NCI-H2196 treated with DMSO at 0.1 percent for 48 hours (cell line): ENCODE measurements around the gene REEP1.

Source experiments
- DNase-seq: peaks from one replicate; lab custom pipeline; 2025; ENCODE audit not compliant: unreplicated experiment; lab: John Stamatoyannopoulos, UW

The REEP1 gene

DNA sequence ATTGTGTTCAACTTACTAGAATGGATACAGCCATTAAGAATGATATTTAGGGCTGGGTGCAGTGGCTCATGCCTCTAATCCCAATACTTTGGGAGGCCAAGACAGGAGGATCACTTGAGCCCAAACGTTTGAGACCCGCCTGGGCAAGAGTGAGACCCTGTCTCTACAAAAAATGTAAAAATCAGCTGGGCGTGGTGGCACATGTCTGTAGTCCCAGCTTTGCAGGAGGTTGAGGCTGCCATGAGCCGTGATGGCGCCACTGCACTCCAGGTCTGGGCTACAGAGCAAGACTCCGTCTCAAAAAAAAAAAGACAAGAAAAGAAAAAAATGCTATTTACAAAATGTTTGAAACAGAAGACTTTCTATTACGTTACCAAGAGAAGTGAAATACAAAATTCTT, 30.0 kb downstream of the REEP1 start:
- DNase-seq, result no peak

DNA sequence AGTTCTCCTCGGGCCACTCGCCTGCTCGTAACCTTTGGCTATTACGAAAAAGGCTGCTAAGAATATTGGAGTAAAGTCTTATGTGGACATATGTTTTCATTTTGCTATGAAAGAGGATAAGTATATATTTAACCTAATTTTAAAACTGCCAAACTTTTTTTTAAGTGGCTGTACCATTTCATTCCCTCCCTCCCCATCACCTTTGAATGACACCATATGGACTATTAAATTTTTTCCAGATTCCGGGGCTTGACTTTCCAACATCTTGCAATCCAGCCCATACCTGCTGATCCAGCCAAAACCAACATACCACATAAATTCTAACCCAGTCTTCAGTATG, 31.5 kb downstream of the REEP1 start:
- no peak for DNase-seq

DNA sequence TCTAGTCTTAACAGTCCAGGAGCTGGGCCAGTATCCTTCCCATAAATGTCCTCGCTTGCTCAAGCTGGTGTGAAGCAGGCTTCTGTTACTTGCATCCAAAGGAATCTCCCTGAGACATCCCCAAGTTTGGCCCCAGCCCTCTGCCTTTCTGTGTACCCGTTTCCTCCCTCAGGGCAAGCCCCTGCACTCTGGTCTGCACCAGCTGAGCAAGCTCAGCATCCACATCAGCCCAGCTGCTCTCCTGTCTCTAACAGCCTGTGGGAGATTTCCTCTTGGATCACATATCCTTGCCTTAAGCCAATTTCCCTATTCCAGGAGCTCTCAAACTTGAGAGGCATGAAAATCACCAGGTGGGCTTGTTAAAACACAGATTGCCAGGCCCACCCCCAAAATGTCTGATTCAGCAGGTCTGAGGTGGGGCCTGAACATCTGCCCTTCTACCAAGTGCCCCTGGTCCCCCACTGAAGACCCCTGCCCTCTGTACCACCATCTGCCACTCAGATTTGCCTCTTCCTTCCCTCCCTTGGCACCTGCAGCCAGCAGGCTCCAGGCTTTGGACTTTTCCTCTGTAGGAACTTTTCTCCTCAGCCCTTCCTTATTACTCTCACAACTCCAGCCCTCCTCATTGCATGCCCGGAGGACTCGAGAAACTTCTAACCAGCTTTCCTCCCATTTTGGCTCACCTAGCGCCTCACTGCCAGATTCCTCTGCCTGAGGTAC, 32.1 kb downstream of the REEP1 start:
- no peak for DNase-seq

DNA sequence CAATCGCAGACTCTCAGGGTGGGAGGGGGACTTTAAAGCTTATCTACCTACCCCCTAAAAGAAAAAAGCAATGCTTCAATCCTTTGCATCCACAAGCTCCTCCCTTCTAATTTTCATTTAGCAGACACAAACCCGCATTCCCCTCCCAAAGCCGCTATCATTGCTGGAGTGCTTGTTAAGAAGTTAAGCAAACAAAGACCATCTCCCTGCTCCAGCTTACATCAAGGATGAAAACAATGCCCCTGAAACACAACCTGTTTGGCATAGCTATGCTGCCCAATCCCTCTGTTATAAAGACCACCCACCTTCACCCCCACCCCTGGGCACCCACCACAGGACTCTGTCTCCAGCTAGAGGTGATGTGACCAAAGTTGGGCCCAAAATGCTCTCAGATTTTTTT, 33.0 kb downstream of the REEP1 start:
- DNase-seq, result no peak

DNA sequence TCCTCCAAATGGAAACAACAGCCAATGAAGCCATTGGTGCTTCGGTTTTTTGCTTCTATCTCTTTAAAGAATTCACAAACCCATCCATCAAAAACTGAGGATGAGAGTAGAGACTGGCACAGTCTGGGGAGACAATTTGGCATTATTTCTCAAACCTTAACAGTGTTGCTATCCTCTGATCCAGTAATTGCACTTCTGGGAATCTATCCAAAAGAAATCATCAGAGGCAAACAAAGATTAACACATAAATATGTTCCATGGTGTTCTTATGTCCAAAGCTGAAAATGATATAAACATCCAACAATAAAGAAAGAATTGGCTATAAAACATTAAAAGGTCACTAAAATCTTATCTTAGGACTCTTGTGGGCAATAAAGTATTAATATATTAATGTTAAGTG, 35.1 kb downstream of the REEP1 start:
- no peak for DNase-seq

DNA sequence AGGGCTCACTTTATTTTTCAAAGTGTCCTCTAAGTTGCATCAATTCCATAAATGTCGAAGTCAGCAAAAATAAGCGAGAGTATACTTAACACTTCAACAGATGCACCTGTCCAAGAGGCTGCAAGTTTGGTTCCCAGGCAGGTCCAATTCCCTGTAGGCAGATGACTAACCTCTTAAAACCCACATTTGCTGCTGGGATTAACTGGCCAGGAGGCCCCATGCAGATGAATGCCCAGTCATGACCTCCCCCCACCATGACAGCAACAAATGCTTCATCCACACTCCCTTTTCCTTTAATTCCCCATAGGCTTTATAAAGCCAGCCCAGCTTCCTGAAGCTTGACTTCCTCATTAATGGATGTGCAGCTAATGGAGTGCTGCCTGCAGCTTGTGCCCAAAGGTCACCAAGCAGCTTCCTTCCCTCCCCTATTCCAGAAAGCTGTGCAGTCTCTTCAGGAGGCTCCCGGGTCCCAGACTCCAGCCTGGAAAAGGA, 35.7 kb downstream of the REEP1 start:
- no peak for DNase-seq

DNA sequence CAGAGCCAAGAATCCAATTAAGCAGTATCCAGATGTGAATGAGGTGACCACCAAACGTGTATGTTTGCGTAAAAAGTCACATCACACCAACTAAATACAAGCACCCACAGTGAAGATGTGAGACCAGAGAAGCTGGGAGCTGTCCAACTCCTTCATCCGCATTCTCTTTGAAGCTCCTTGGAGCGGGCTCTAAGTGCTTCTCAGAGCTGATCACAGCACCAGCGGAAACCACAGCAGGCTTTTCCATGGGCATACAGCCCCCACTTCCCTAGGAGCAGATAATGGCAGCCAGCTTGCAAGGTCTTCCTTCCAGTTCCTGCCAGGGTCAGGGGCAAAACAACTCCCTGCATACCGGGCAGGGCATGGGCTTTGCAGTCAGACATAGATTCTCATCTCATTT, 36.4 kb downstream of the REEP1 start:
- DNase-seq, result no peak

DNA sequence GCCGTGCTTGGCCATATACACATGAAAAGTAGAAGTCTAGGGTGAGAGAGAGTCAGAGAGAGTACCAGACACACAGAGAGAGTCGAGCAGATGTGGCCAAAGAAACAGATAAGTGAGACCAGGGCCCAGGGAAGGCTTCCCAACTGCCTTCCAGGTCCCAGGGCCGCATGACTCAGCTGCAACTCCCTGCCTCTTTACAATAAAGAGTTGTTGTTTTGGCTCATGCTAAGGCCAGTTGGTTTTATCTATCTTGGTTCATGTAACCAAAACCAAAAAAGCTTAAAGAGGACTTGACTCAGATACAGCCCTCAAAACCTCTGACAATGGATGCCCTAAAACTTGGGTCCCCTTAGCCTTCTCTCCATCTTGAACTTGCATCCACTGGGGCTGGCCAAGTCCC, 36.9 kb downstream of the REEP1 start:
- DNase-seq, result no peak

DNA sequence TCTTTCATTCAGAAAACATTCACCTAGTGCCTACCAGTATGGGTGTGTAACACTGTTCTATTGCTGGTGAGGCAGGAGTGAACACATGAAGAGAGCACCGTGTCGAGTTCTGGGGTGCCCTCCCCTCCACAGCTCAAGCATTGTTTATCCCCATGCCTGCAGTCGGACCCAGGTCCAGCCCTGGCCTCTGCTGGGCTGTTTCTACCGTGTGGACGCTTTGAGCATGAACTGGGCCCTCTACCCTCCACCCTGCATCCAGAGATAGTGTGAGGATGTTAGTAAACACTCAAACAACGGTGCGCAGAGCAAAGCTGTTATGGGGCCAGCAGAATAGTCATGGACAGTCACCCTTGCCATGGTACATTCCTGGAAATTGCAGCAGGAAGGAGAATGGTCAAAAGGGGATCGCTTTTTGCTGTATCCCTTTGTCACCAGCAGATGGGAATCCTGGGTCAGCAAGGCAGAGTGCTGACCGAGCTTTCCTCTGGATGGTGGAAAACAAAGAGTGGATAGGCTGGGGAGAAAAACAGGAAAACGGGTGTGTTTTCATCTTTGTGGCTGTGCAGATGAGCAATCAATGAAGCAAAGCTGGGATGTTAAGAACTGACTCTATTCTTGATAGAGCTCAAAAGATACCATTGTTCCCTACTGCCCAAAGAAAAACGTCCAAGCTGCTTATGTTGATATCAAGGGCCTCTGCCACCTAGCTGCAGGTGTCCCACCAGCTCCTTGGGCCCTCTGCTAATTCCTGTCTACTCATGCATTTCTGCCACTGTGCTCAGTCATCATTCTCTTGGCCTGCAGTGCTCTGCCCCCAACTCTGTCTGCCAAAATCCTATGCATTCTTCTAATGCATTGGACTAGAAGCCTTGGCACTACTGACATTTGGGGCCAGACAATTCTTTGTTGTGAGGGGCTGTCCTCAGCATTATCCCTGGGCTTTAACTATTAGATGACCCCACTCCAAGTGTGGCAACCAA, 38.7 kb downstream of the REEP1 start:
- no peak for DNase-seq

DNA sequence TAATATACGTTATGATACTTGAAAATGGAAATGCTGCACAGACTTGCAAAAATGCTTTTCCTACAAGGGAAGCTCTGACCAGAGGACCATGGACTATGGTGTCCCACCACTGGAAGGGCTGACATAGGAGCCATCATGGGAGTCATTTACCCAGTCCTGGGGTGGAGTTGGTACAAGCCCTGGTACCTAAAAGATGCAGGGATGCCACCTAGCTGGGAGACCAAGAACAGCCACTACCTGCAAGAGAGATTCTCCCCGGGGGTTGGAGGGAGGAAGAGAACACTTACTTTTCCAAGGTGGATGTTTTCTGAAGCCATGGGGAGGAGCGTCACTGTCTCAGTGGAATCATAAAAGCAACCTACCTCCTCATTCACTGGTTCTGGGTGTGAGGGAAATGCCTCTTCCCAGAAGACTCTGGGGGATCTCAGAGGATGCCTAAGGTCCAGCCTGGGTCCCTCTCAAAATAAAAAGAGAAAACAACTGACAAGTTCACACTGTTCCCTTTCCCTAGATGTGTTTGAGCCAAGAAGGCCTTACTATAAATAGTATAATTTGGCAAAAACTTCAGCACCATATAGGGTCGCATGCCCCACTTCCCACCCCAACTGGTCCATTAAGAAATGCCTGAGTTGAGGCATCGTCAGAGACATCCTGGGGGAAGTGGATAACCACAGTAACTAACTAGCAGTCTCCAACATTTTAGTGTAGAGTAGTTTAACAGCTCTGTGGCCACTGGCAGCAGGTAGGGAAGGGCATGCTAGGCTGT, 39.9 kb downstream of the REEP1 start:
- no peak for DNase-seq

DNA sequence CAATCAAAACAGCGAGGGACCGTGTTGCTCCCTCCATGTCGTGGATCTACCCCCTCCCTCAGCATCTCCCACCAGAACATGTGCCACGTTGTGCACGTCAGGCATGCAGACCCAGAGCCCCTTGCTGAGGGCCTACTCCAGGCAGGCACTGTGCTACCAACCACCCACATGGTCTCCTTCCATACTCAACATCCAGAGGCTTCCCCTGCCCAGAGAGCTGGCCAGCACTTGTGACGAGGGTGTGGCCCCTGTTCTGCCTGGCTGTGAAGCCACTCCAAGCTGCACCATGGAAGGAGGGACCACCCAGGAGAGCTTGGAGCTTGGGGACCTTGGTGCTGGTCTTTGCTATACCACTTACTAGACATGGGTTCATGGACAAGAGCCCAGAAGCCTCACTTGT, 40.5 kb downstream of the REEP1 start:
- no peak for DNase-seq

DNA sequence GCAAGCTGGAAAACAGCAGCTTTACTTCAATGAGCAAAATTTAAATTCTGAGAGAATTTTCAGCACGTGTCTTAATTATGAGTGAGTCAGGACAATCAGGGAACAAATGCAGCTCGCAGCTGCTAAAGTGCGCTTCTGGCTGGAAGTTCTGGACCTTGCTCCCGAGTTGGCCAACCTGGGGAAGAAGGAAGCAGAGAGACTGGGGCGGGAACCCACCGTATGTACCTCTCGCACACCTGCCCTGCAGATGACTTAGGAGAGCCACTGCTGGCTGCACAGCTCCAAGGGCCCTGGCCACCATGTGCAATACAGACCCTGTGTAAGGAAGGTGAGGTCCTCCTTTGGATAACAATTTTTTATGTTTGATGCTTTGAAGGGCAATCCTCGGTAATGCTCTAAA, 42.4 kb downstream of the REEP1 start:
- DNase-seq, result no peak

DNA sequence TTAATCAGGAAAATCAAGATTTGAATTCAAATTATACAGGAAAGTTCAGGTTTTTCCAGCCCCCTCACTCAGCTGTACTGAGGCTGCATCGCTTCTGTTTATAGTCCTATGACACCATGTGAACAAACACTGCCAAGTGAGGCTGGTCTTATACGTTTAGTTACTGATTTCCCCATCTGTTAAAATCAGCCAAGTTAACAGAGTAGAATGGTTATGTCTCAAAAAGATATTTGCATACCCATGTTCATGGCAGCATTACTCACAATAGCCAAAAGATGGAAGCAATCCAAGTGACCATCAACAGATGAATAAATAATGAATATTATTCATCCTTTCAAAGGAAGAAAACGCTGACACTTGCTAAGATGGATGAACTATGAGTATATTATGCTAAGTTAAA, 43.8 kb downstream of the REEP1 start:
- no peak for DNase-seq

DNA sequence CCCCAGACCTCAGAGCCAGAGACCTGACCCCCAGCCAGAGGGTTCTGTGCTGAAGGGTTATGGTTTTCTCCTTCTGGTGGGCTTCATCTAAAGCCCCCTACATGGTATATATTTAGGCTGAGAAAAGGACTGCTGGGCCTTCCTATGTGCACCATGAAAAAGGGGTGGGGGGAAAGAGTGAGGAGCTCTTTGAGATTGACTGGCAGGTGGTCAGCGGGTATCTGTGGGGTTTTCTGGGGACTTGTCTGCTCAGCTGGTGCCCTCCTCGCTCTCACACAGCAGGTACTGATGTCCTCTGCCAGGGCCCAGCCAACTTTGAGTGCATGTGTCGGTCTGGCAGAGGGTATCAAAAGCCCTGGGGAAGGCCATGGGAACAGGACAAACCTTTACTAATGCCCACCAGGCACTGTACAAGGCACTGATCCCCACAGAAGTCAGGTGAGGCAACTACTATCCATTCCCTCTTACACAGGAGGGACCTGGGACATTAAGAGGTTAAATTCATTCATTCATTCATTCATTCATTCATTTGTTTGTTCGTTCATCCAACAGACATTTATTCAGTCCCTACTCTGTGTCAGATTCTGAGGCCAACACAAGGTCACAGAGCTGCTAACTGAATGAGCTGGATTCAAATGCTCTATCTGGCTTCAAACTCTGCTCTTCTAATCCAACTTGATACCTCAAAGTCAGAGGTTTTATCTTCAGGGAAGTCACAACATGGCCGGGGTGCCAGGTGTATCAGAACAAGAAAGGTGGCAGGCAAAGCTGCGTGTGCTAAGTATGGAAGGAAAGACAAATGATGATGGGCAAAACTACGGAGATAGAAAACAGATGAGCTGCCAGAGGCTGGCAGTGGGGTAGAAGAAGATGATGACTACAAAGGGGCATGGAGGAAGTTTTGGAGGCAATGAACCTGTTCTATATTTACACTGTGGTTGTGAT, 44.6 kb downstream of the REEP1 start:
- DNase-seq, result no peak

DNA sequence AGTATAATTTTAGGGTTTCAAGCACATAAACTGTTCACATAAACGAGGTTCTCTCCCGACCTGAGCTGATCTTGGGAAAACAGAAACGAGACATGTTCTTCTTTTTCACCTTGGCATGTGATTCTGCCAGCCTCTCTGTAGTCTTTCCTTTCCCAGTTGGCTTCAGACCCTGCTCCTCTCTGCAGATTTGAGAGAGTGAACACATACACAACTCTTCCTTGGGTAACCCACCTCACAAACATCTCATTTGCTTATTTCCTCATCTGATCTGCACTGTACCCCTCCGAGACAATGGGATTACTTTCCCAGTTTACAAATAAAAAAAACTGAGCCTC, 46.1 kb downstream of the REEP1 start:
- DNase-seq, result no peak

DNA sequence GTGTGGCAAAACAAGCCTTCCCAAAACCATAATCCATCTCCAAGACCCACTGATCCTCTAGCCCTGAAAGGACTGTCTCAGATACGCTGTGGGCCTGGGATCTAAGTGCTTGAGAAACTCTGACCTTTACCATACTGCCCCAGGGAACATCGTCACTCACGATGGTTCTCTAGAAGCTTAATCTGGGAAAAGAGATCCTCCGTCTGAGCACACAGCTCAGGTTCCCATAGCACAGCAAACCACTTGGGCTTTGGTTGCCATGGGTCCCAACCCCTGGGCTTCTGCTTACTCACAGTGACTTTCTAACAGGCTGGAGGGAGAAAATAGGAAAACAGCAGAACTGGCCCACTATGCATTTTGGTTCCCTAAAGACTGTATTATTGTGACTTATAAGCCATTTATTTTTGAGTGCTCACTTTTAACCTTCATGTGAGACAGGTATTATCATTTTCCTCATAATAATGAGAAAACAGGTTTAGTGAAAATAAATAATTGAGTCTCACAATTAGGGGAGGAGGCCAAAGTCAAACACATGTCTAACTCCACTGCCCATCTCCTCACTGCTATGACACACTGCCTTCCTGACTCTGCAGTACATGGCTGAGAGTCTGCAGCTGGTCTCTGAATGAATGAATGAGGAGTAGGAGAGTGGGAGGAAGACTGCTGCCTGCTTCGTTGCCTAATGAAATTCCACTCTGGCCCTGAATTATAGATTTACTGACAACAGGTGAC, 46.7 kb downstream of the REEP1 start:
- DNase-seq, result no peak

DNA sequence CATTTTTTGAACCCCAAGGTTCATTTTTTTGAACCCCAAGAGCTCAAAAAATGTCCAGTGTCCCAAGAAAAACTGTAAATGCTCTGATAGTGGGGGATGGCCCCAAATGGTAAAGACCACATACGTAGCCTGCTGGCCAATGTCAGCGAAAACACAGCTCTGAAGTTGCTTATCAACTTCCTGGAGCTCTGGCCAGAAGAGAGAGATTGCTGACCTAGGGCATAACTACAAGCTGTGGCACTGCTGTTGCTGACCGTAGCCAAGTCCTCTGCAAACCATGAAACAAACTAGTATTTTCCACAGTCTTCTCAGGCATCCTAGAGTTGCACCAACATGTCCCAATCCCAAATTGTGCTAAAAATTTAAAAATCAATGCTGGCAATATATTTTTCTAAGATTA, 50.9 kb downstream of the REEP1 start:
- no peak for DNase-seq

DNA sequence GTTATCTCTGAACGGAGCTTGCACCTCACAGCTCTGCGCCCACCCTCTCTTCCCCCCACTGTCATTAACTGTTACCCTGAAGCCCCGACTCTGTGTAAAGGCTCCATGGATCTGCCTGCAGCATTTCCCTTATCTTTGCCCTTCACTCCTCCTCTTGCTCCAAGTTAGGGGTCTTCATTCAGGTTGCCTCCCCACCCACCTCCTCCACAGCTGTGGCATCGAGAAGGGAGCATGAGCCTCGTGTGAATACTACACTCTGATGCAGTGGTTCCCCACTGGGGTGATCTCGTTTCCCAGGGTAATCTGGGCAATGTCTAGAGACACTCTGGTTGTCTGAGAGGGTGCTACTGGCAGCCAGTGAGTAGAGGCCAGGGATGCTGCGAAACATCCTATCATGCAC, 51.4 kb downstream of the REEP1 start:
- no peak for DNase-seq

DNA sequence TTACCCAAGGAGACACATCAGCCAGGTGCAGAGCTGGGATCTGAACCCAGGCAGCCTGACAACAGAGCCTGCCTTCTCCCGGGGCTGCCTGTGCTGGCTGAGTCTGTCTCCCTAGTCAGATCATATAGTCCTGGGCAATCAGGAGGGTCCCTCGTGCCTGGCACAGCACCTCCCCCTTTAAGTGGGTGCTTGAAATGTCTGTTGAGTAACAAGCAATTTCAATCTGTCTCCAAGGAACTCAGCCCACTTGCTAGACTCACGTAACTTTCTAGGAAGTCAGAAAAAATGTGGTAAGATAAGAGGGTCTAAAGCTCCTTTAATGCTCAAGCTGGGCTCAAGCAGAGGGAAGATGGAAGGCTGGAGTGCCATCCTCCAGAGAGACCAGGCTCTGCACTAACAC, 51.9 kb downstream of the REEP1 start:
- no peak for DNase-seq

DNA sequence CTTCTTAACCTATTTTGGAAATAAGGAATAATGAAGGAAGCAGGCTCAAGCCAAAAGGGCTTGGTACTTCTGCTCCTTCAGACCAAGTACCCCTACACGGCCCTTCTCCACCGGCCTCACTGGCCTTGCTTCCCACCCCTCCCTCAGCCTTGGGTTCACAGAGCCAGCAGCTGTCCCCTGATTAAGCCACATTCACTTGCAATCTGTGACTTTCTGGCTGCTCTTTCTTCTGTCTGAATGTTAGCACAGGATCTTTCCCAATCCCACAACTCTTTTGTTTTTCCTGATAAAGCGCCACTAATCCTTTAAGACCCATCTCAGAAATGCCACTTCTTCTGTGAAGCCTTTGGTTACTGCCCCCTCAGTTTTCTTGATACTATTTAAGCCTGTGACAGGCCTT, 52.4 kb downstream of the REEP1 start:
- no peak for DNase-seq
